HG03025 (cell line): ENCODE measurements around the gene KAZALD1.

Source experiments
- ATAC-seq: cut with Tn5 transposase; IDR thresholded peaks from one replicate; pipeline ENCODE4 v1.9.1; 2021; ENCODE audit warnings: mild to moderate bottlenecking, moderate library complexity; ENCODE audit not compliant: unreplicated experiment, low FRiP score

Gene KAZALD1

DNA sequence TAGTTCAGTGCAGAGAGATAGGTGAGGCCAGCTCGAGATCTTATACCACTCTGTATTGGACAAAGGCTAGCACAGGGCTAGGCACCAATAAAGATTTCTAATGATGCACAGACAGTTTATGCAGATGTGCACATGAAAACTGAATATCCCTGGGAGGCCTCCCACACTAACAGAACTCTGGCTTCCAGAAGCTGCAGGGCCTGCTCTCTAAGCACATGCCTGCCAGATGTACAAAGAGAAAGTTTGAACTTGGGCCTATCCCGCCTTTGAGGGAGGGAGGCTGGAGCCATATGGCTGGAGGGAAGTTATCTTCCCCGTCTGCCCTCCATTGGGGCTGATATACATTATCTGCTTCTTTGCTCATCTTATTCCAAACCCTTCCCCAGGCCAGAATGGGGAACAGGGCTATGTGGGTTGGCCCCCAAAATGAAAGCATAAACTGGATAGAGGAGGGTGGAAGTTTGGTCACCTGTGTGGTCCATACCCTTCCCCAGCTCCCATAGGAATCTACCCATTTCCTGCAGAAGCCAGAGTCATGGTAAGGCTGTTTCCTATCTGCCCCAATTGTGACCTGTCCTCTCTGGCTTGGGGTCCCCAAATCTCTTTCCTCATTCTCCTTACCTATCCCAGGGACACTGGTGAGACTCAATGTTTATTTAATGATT is 3.8 kb downstream of the KAZALD1 start:
- no peak for ATAC-seq

GRCh38 chr10:101066146-101066895 is 4.5 kb downstream of the KAZALD1 start:
- ATAC-seq, result no peak

GRCh38 chr10:101066896-101067355 is 5.1 kb downstream of the KAZALD1 start:
- ATAC-seq, result no peak

GRCh38 chr10:101067356-101068083 is 5.7 kb downstream of the KAZALD1 start:
- no peak for ATAC-seq

DNA sequence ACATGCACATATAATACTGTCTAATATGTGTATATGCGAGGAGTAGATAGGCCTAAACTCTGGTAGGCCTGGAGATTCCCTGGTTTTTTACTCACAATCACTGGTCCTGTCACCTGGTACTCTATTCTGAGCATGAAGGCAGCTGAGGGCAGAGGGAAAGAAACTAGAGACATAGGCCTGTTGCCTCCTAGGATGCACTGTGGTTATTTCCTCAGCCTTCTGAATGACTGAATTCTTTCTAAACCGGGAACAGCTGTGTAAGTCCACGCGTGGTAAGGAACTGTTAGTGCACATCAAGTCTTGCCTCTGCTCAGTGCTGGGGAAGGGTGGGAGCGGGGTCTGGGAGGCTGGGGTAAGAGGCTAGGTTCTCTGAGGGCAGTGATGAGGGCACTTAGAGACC is 7.7 kb downstream of the KAZALD1 start:
- ATAC-seq, result no peak

DNA sequence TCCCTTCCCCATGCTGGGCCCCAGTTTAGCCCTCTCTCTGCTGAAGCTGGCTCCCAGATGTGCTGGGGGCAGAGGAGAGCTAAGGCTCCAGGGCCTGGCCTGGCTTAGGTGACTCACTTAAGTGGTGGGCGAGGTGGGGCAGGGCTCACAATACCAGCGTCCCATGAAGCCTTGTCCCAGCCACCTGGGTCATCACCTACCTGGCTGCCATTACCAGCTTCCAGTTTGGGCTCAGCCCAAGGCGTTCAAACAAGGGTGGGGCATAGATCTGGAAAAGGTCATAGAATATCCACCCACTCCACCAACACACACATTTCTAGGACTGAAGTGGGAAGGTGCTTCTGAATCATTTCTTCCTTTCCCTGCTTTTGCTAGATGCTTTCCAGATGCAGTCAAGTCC is 8.3 kb downstream of the KAZALD1 start:
- no peak for ATAC-seq

GRCh38 chr10:101071267-101071884 is 9.6 kb downstream of the KAZALD1 start:
- no peak for ATAC-seq

GRCh38 chr10:101071885-101072433 is 10.2 kb downstream of the KAZALD1 start:
- no peak for ATAC-seq

- ATAC-seq, result no peak
Measured at GRCh38 chr10:101072923-101073322, 11.1 kb downstream of the KAZALD1 start.

- no peak for ATAC-seq
Measured at GRCh38 chr10:101073631-101074030, 11.8 kb downstream of the KAZALD1 start.

DNA sequence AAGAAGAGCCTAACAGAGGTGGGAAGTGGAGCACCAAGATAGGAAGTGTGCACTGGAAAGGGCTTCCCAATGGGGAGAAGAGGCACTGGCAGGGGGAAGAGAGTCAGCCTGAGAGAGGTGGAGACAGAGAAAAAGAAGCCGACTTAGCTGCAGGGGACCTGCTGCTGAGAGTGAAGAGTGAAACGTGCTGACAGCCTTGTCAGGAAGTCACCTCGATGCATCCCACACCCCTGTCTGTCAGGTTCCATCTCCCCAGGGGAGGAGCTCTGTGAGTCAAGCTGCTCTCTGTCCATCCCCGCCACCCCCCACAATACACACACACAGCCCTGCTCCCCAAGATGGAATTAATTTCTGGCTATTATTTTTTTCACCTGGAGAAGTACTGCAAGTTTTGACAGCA is 14.0 kb downstream of the KAZALD1 start:
- no peak for ATAC-seq

- ATAC-seq, result no peak
Measured at GRCh38 chr10:101076630-101077029, 14.8 kb downstream of the KAZALD1 start.

GRCh38 chr10:101079874-101080273 is 18.1 kb downstream of the KAZALD1 start:
- ATAC-seq, result no peak

GRCh38 chr10:101080933-101081931 is 19.4 kb downstream of the KAZALD1 start:
- no peak for ATAC-seq

GRCh38 chr10:101085846-101086245 is 24.1 kb downstream of the KAZALD1 start:
- no peak for ATAC-seq

- no peak for ATAC-seq
Measured at GRCh38 chr10:101087376-101087775, 25.6 kb downstream of the KAZALD1 start.

DNA sequence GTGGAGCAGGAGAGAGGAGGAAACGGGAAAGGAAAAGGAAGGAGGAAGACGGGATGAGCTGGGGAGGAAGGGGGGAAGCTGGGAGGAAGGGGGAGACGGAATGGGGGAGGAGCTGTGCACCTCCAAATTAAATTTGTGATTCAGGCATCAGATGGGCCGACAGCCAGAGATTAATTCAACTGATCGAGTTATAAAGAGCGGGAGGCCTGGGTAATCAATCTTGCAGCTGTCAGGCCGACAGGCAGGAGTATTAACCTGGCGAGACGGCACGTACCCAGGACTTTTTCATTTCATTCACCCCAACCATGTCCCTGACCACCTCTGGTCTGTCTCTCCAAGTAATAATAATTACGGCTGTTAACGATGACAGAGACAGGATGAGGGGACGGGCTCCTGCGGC is 26.2 kb downstream of the KAZALD1 start:
- no peak for ATAC-seq

- no peak for ATAC-seq
Measured at GRCh38 chr10:101089520-101090299, 27.9 kb downstream of the KAZALD1 start.

DNA sequence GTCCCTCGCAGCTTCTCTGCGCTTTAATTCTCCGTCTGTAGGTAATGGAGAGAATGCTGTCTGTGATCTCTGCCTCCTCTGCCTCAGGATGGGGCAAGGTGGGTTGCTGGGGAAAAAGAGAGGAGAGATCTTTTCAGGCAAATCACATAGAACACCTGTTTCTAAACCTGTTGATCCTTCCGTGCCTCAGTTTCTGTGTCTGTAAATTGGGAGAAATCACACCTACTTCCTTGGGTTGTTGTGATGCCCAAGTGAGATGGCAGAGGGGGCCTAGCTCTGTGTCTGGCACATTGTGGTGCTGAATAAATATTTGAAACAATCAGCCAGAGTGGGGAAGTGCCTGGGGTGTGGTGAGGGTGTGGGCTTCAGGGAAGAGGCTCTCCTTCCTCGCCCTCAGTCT is 28.8 kb downstream of the KAZALD1 start:
- ATAC-seq, result no peak
